Measurements from ENCODE around the gene DNM3. TPM values are rescaled to one million over a fixed set of nuclear protein-coding genes. Genes with fewer than 3 reads are reported as not detected.

The DNM3 gene
- total and polyA plus RNA-seq, 2 of the 8 experiments (the other 6 are each of a cell fraction or from before 2014, with no cell fraction given) = 2.0 to 8.5 TPM

DNA sequence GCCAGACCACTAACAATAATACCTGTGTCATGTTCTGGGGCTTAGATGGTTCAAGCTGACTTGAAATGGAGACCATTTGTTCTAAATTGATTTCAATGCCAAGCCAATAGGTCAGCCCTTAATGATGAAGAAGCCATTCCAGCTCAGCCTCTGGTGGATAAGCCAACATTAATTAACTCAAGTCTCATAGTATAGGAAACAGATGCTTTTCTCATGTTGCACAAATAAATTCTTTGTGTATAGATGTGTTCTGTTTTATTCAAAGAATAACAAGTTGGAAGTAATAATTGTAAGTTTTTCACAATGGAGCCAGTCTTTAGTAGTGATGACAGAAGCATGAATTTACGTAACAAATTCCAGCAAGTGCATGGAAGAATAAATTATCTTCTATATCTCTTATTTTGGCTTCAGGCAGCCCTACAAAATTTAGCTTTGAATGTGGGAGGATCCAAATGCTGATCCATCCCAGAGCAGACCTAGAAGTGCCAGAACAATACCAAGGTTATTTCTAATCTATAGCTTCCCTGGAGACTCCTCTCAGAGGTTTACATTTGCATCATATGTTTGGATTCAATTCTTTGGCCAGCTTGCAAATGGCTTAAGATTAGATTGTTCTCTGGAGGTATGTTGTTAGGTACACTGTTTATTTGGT, 536.9 kb downstream of the DNM3 start:
- no peaks in the 10 kb centered on the region for H3K36me3 ChIP-seq (ENCODE audit: control insufficient read depth in 2 of 4, insufficient read depth in 4 of 4, low read length in 3 of 4)
- no peak overlapping the region for H3K9ac ChIP-seq (replicated peaks in 1 of 4; ENCODE audit: extremely low read depth in 1 of 4, low read depth in 3 of 4, low read length in 3 of 4)
- CTCF ChIA-PET (ENCODE audit: partially characterized antibody) = interaction anchor here (0.7 to 1.8 kb wide), 3 partner anchors 12 to 41 kb away, joined by 3 to 4 read pairs (median 4); no protein-coding TSS in a partner anchor
- no peaks in the 10 kb centered on the region for H3K79me2 ChIP-seq (ENCODE audit: control insufficient read depth in 1 of 2, insufficient read depth in 2 of 2, low read length in 2 of 2)
- no peak overlapping the region for H3K4ac ChIP-seq (replicated peaks; ENCODE audit: insufficient read length, low read depth, low read length)
- no peak overlapping the region for H3K14ac ChIP-seq (ENCODE audit: insufficient read length)
- H3K79me1 ChIP-seq (ENCODE audit: low read depth, low read length) = no peaks in the 10 kb centered on the region
- POLR2A ChIA-PET (ENCODE audit: partially characterized antibody) = no interaction called here
- no peak overlapping the region for H2BK120ac ChIP-seq (replicated peaks; ENCODE audit: low read depth, low read length)
- H2BK15ac ChIP-seq (ENCODE audit: low read length) = no peak overlapping the region
- TF ChIP-seq EGR1 (IDR thresholded peaks at IDR 0.05; ENCODE audit: borderline replicate concordance, low read depth, low read length) = no peak
- no peak for TF ChIP-seq RAD21 (IDR thresholded peaks at IDR 0.05 in 1 of 2, conservative IDR thresholded peaks at IDR 0.05 in 1 of 2; ENCODE audit: low read depth in 2 of 2, low read length in 2 of 2)
- TF ChIP-seq, protein P1, sequence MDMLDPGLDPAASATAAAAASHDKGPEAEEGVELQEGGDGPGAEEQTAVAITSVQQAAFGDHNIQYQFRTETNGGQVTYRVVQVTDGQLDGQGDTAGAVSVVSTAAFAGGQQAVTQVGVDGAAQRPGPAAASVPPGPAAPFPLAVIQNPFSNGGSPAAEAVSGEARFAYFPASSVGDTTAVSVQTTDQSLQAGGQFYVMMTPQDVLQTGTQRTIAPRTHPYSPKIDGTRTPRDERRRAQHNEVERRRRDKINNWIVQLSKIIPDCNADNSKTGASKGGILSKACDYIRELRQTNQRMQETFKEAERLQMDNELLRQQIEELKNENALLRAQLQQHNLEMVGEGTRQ (IDR thresholded peaks at IDR 0.05; ENCODE audit: low read length) = no peak
- no peak for TF ChIP-seq ATF2 (IDR thresholded peaks at IDR 0.05; ENCODE audit: low read length)
- no peak for TF ChIP-seq GTF2F1 (IDR thresholded peaks at IDR 0.05; ENCODE audit: borderline replicate concordance, low read depth, low read length)
- no peak for TF ChIP-seq PHF8 (conservative IDR thresholded peaks at IDR 0.05; ENCODE audit: low read depth, low read length)
- no peak for TF ChIP-seq CBX8 (IDR thresholded peaks at IDR 0.05; ENCODE audit: borderline replicate concordance, low read depth, low read length)
- no peak for TF ChIP-seq TAF1 (IDR thresholded peaks at IDR 0.05; ENCODE audit: low read depth, low read length)
- no peak for TF ChIP-seq CHD1 (IDR thresholded peaks at IDR 0.05; ENCODE audit: low read depth, low read length)
- no peak for TF ChIP-seq TBP (IDR thresholded peaks at IDR 0.05; ENCODE audit: low read depth, low read length)
- no peaks in the 10 kb centered on the region for H3K23me2 ChIP-seq (ENCODE audit: low read depth, low read length)
- no peak overlapping the region for H3K56ac ChIP-seq (replicated peaks; ENCODE audit: insufficient read length, low read depth, low read length)
- H3K4me1 ChIP-seq (replicated peaks in 1 of 4; ENCODE audit: control insufficient read depth in 3 of 4, insufficient read depth in 4 of 4, low read length in 3 of 4) = peaks cover 0 to 3% (median 0%) of the 10 kb centered on the region in 4 experiments; a peak in 3 of 7 replicates
- DNase-seq (ENCODE audit: low read depth in 1 of 2, low spot score in 2 of 2) = no peak
- 84% methylated on average over 1 of the region's 1 CpG; no CpG with 5 or more reads in 1 of the 2 experiments for WGBS, 2 experiments (ENCODE audit: extremely low coverage in 1 of 2, insufficient coverage in 1 of 2, insufficient read length in 1 of 2, insufficient replicate concordance in 2 of 2, low coverage in 1 of 2, low lambda C conversion rate in 2 of 2, missing lambda C conversion rate in 1 of 2)
- no peaks in the 10 kb centered on the region for H4K20me1 ChIP-seq (replicated peaks in 1 of 2; ENCODE audit: control insufficient read depth in 1 of 2, insufficient read depth in 2 of 2, low read length in 2 of 2)
- H2BK12ac ChIP-seq (ENCODE audit: low read depth, low read length) = no peak overlapping the region
- H2BK5ac ChIP-seq (ENCODE audit: low read depth, low read length) = no peak overlapping the region
- no peak overlapping the region for H3K4me2 ChIP-seq (ENCODE audit: insufficient read depth in 1 of 2, low read depth in 2 of 2, low read length in 2 of 2)
- no peak overlapping the region for H3K18ac ChIP-seq (ENCODE audit: extremely low read depth, low read length)
- H2BK20ac ChIP-seq (ENCODE audit: low read length) = no peak overlapping the region
- no peak overlapping the region for H2AFZ ChIP-seq (ENCODE audit: low read length)
- H3K9me3 ChIP-seq (ENCODE audit: insufficient read depth in 2 of 2, low read depth in 1 of 2, low read length in 1 of 2) = no peaks in the 10 kb centered on the region
- H3K4me3 ChIP-seq (ENCODE audit: extremely low read depth in 1 of 4, insufficient read depth in 2 of 4, low read depth in 3 of 4, low read length in 4 of 4) = no peak overlapping the region
- H4K5ac ChIP-seq (ENCODE audit: insufficient read length, low read depth, low read length) = no peak overlapping the region
- peaks cover 0 to 1% (median 0%) of the 10 kb centered on the region in 4 experiments; a peak in 1 of 7 replicates for H3K27me3 ChIP-seq (replicated peaks in 1 of 4; ENCODE audit: control insufficient read depth in 3 of 4, extremely low read depth in 1 of 4, insufficient read depth in 3 of 4, low read length in 3 of 4)
- H4K8ac ChIP-seq (ENCODE audit: extremely low read depth, insufficient read depth, low read length) = no peak overlapping the region
- H4K91ac ChIP-seq (replicated peaks; ENCODE audit: insufficient read length, low read length) = no peak overlapping the region
- H2AK5ac ChIP-seq (ENCODE audit: low read depth, low read length) = no peak overlapping the region
- no peak overlapping the region for H3K27ac ChIP-seq (ENCODE audit: low read depth, low read length)
- no peak overlapping the region for H3K23ac ChIP-seq (ENCODE audit: insufficient read length)
- FAIRE-seq = no peak

Measured in H1 (cell line).